SK-N-SH treated with all-trans-retinoic acid at 6 μM for 48 hours (cell line): ENCODE results near the gene EXOC7.

ENCODE experiments used
- ATAC-seq: fragments of 200-7000 bp; cut with Tn5 transposase; 3 replicates; pipeline ENCODE4 v1.9.1; 2020; ENCODE audit warnings: mild to moderate bottlenecking, moderate library complexity
- BACH2 ChIP-seq: fragments of 250-450 bp; sonication (Bioruptor Pico); IDR thresholded peaks from 2 replicates; pipeline ENCODE4 v1.9.0; 2021; ENCODE audit warnings: mild to moderate bottlenecking, borderline replicate concordance
- CREB5 ChIP-seq: fragments of 250-450 bp; sonication (Bioruptor Pico); IDR thresholded peaks from 2 replicates; pipeline ENCODE4 v1.5.1; 2020; ENCODE audit warnings: low read depth, mild to moderate bottlenecking, moderate library complexity
- CSDC2 ChIP-seq: fragments of 250-450 bp; sonication (Bioruptor Pico); IDR thresholded peaks from 2 replicates; pipeline ENCODE4 v1.5.0; 2020; ENCODE audit warnings: mild to moderate bottlenecking, moderate library complexity
- ESRRG ChIP-seq: fragments of 250-450 bp; sonication (Bioruptor Pico); IDR thresholded peaks from 2 replicates; pipeline ENCODE4 v1.6.1; 2021; ENCODE audit warnings: mild to moderate bottlenecking
- GLIS3 ChIP-seq: fragments of 250-450 bp; sonication (Bioruptor Pico); IDR thresholded peaks from 2 replicates; pipeline ENCODE4 v1.5.0; 2020; ENCODE audit warnings: mild to moderate bottlenecking, moderate library complexity
- ISL1 ChIP-seq: fragments of 250-450 bp; sonication (Bioruptor Pico); IDR thresholded peaks from 2 replicates; pipeline ENCODE4 v2.1.2; 2022; ENCODE audit warnings: mild to moderate bottlenecking, moderate library complexity
- OSR1 ChIP-seq: fragments of 250-450 bp; sonication (Bioruptor Pico); IDR thresholded peaks from 2 replicates; pipeline ENCODE4 v1.8.0; 2022; ENCODE audit warnings: moderate library complexity, mild to moderate bottlenecking, inconsistent platforms
- PATZ1 ChIP-seq: fragments of 250-450 bp; sonication (Bioruptor Pico); IDR thresholded peaks from 2 replicates; pipeline ENCODE4 v1.8.0; 2020; ENCODE audit warnings: mild to moderate bottlenecking, moderate library complexity, borderline replicate concordance
- POU6F1 ChIP-seq: fragments of 250-450 bp; sonication (Bioruptor Pico); IDR thresholded peaks from 2 replicates; pipeline ENCODE4 v1.8.0; 2021; ENCODE audit warnings: low read depth, mild to moderate bottlenecking, moderate library complexity, borderline replicate concordance
- RARB ChIP-seq: fragments of 250-450 bp; sonication (Bioruptor Pico); IDR thresholded peaks from 2 replicates; pipeline ENCODE4 v1.8.0; 2021; ENCODE audit warnings: mild to moderate bottlenecking, moderate library complexity
- SNAI2 ChIP-seq: fragments of 250-450 bp; sonication (Bioruptor Pico); IDR thresholded peaks from 2 replicates; pipeline ENCODE4 v1.5.0; 2020; ENCODE audit warnings: mild to moderate bottlenecking, moderate library complexity
- TCF4 ChIP-seq: fragments of 250-450 bp; sonication (Bioruptor Pico); IDR thresholded peaks from 2 replicates; pipeline ENCODE4 v1.8.0; 2021; ENCODE audit warnings: mild to moderate bottlenecking, moderate library complexity, borderline replicate concordance
- TOX ChIP-seq: fragments of 250-450 bp; sonication (Bioruptor Pico); IDR thresholded peaks from 2 replicates; pipeline ENCODE4 v1.8.0; 2021; ENCODE audit warnings: mild to moderate bottlenecking, moderate library complexity, borderline replicate concordance
- ZC3H10 ChIP-seq: fragments of 250-450 bp; sonication (Bioruptor Pico); IDR thresholded peaks from 2 replicates; pipeline ENCODE4 v1.5.1; 2021; ENCODE audit warnings: mild to moderate bottlenecking, moderate library complexity
- ZFP30 ChIP-seq: fragments of 450-650 bp; formaldehyde crosslinking; IDR thresholded peaks from 2 replicates; pipeline ENCODE4 v1.5.0; 2022; ENCODE audit warnings: mild to moderate bottlenecking, moderate library complexity
- ZNF565 ChIP-seq: fragments of 450-650 bp; formaldehyde crosslinking; conservative IDR thresholded peaks from 2 replicates; pipeline ENCODE4 v1.5.0; 2020; ENCODE audit warnings: low read depth, mild to moderate bottlenecking, moderate library complexity
- ZNF70 ChIP-seq: fragments of 450-650 bp; formaldehyde crosslinking; IDR thresholded peaks from 2 replicates; pipeline ENCODE4 v1.5.0; 2020; ENCODE audit warnings: mild to moderate bottlenecking, moderate library complexity
- ZNF8 ChIP-seq: fragments of 450-650 bp; formaldehyde crosslinking; IDR thresholded peaks from 2 replicates; pipeline ENCODE4 v1.5.0; 2020; ENCODE audit warnings: mild to moderate bottlenecking, moderate library complexity
- TF ChIP-seq, protein P1 (sequence below): fragments of 250-450 bp; sonication (Bioruptor Pico); IDR thresholded peaks from 2 replicates; pipeline ENCODE4 v1.5.1; 2021; ENCODE audit warnings: mild to moderate bottlenecking, moderate library complexity
- TF ChIP-seq, protein P2 (sequence below): fragments of 250-450 bp; sonication (Bioruptor Pico); IDR thresholded peaks from 2 replicates; pipeline ENCODE4 v1.5.0; 2020; ENCODE audit warnings: mild to moderate bottlenecking, moderate library complexity

EXOC7 gene

DNA sequence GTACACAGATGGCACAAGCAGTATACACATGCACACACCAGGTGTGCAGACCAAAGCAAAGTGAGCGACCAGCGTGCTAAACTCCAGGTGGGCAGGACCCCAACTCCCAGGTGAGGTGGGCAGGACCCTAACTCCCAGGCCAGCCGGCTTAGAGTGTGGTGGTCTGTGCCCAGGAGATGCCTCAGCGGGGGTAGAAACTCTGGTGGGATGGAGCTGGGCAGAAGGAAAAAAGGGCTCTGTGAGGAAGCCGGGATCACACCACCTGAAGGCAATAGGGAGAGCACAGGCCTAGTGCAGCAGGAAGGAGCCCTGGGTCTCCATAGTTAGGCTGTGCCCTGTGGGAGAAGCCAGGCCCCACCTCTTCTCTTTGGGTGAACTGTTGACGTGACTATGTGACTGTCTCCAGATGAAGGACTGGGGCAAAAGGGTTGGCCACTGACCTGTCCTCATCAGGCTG lies 39.0 kb upstream of the EXOC7 start:
- TF ChIP-seq, protein P1, sequence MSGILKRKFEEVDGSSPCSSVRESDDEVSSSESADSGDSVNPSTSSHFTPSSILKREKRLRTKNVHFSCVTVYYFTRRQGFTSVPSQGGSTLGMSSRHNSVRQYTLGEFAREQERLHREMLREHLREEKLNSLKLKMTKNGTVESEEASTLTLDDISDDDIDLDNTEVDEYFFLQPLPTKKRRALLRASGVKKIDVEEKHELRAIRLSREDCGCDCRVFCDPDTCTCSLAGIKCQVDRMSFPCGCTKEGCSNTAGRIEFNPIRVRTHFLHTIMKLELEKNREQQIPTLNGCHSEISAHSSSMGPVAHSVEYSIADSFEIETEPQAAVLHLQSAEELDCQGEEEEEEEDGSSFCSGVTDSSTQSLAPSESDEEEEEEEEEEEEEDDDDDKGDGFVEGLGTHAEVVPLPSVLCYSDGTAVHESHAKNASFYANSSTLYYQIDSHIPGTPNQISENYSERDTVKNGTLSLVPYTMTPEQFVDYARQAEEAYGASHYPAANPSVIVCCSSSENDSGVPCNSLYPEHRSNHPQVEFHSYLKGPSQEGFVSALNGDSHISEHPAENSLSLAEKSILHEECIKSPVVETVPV (CRISPR knock-in tag), result no peak
- no peak for TF ChIP-seq BACH2 (CRISPR knock-in tag)
- no peak for TF ChIP-seq TCF4 (CRISPR knock-in tag)
- TF ChIP-seq ZNF565 (CRISPR knock-in tag), result no peak
- TF ChIP-seq GLIS3 (CRISPR knock-in tag), result no peak
- no peak for TF ChIP-seq PATZ1
- TF ChIP-seq, protein P2, sequence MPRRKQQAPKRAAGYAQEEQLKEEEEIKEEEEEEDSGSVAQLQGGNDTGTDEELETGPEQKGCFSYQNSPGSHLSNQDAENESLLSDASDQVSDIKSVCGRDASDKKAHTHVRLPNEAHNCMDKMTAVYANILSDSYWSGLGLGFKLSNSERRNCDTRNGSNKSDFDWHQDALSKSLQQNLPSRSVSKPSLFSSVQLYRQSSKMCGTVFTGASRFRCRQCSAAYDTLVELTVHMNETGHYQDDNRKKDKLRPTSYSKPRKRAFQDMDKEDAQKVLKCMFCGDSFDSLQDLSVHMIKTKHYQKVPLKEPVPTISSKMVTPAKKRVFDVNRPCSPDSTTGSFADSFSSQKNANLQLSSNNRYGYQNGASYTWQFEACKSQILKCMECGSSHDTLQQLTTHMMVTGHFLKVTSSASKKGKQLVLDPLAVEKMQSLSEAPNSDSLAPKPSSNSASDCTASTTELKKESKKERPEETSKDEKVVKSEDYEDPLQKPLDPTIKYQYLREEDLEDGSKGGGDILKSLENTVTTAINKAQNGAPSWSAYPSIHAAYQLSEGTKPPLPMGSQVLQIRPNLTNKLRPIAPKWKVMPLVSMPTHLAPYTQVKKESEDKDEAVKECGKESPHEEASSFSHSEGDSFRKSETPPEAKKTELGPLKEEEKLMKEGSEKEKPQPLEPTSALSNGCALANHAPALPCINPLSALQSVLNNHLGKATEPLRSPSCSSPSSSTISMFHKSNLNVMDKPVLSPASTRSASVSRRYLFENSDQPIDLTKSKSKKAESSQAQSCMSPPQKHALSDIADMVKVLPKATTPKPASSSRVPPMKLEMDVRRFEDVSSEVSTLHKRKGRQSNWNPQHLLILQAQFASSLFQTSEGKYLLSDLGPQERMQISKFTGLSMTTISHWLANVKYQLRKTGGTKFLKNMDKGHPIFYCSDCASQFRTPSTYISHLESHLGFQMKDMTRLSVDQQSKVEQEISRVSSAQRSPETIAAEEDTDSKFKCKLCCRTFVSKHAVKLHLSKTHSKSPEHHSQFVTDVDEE (CRISPR knock-in tag), result no peak
- TF ChIP-seq RARB, result no peak
- TF ChIP-seq OSR1 (CRISPR knock-in tag), result no peak
- TF ChIP-seq ZNF70 (CRISPR knock-in tag), result no peak
- TF ChIP-seq, all 23 proteins: peak for 0
- ATAC-seq, result no peak

DNA sequence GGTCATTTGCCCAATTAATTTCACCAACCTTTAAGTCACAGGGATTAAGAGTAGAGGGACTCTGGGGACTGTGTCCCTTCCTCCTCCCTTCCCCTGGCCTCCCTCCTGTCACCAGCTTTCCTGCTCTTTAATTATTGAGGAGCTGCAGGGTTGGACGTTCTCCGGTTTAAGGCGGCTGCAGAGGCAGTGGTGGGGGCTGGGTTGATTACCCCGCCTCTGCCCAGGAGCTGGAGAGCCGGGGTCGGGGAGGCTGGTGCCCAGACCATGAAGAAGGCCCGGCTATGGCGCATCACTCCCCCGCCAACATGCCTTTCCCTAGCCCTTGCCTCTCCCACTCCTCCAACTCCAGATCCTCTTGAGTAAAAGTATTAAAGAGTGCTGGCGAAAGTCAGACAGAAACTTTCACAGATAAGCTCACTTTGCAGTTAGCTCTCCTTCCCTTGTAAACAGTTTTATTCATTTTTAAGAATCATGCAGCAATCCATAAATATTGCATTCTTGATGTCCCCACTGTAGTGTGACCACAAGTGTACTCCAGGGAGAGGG lies 38.5 kb upstream of the EXOC7 start:
- TF ChIP-seq CSDC2 (CRISPR knock-in tag) (no peak), ZC3H10 (no peak), PATZ1 (no peak), ZNF565 (CRISPR knock-in tag) (no peak), CREB5 (CRISPR knock-in tag) (no peak), TOX (CRISPR knock-in tag) (no peak), OSR1 (CRISPR knock-in tag) (no peak), ESRRG (CRISPR knock-in tag) (no peak), ZNF8 (CRISPR knock-in tag) (no peak), SNAI2 (CRISPR knock-in tag) (no peak), ZFP30 (CRISPR knock-in tag) (no peak), POU6F1 (CRISPR knock-in tag) (no peak), BACH2 (CRISPR knock-in tag) (no peak), ISL1 (no peak)
- TF ChIP-seq, protein P2 (CRISPR knock-in tag), result no peak
- TF ChIP-seq, protein P1 (CRISPR knock-in tag), result no peak
- ATAC-seq, result peak; percentile 1; the same call in 2 of the 3 replicates
